ENCODE results near the gene OPTC.

GRCh38 chr1:203459671-203460201, 34.2 kb upstream of the OPTC start:
- TF ChIP-seq CTCF (IDR thresholded peaks at IDR 0.05) (no peak), POLR2A (IDR thresholded peaks at IDR 0.05) (no peak)
